ENCODE measurements around the gene SERINC5. TPM values are rescaled to one million over a fixed set of nuclear protein-coding genes. Genes with fewer than 3 reads are reported as not detected.
A peak's percentile ranks its signal among the peaks of the same experiment; 100 is the strongest.

SERINC5 gene
- total RNA-seq, 3 donors from 2014 or later (not counting 1 experiment from before 2014, with no cell fraction given) = 6.8 to 18.9 (median 14.5) TPM

- Mint-ChIP-seq H3K36me3 (no peaks in the 10 kb centered on the region), H3K4me3 (no peak overlapping the region), H3K9me3 (no peaks in the 10 kb centered on the region), H3K4me1 (no peaks in the 10 kb centered on the region), H3K27me3 (ENCODE audit: low read depth in 2 of 2) (peaks cover 0 to under 1% of the 10 kb centered on the region in 2 donors), H3K27ac (no peak overlapping the region)
- H3K4me1 ChIP-seq (ENCODE audit: control insufficient read depth, insufficient read depth, low read length) = no peaks in the 10 kb centered on the region
- H3K27ac ChIP-seq (ENCODE audit: low read length) = no peak overlapping the region
- H3K36me3 ChIP-seq (ENCODE audit: control insufficient read depth, insufficient read depth, low read length) = no peaks in the 10 kb centered on the region
- DNase-seq (no peak), ATAC-seq (no peak)
- TF ChIP-seq CTCF (IDR thresholded peaks at IDR 0.05) = no peak
- 93% methylated on average over 3 of the region's 5 CpGs for WGBS (ENCODE audit: insufficient coverage)
- intact Hi-C loops (cut with micrococcal nuclease) = loop anchor here (1.0 kb wide), 2 partner anchors 216 to 581 kb away; no protein-coding TSS in a partner anchor
- no peak overlapping the region for H3K4me3 ChIP-seq (ENCODE audit: low read length)
- H3K9me3 ChIP-seq (ENCODE audit: control insufficient read depth, insufficient read depth, low read length) = no peaks in the 10 kb centered on the region
- H3K27me3 ChIP-seq (ENCODE audit: control insufficient read depth, insufficient read depth, low read length) = no peaks in the 10 kb centered on the region
Observed at GRCh38 chr5:80090884-80091166, 165.0 kb downstream of the SERINC5 start.

- intact Hi-C loops (cut with micrococcal nuclease) = loop anchor here (10.0 kb wide), 1 partner anchor 1058 kb away; no protein-coding TSS in a partner anchor
- Histone ChIP-seq H3K27ac (ENCODE audit: low read length) (peak overlapping the region; percentile 19), H3K9me3 (ENCODE audit: control insufficient read depth, insufficient read depth, low read length) (no peaks in the 10 kb centered on the region), H3K4me3 (ENCODE audit: low read length) (peak overlapping the region; percentile 4), H3K27me3 (ENCODE audit: control insufficient read depth, insufficient read depth, low read length) (no peaks in the 10 kb centered on the region), H3K36me3 (ENCODE audit: control insufficient read depth, insufficient read depth, low read length) (no peaks in the 10 kb centered on the region), H3K4me1 (ENCODE audit: control insufficient read depth, insufficient read depth, low read length) (peaks cover 9% of the 10 kb centered on the region)
- no peaks in the 10 kb centered on the region for H3K9me3 Mint-ChIP-seq
- H3K4me3 Mint-ChIP-seq = peak overlapping the region; percentile 90
- WGBS (ENCODE audit: insufficient coverage) = 49% methylated on average over 15 of the region's 19 CpGs
- H3K27ac Mint-ChIP-seq = peak overlapping the region; percentile 69 to 75
- H3K4me1 Mint-ChIP-seq = peaks cover 6 to 8% of the 10 kb centered on the region in 2 donors
- no peaks in the 10 kb centered on the region for H3K36me3 Mint-ChIP-seq
- peak in 1 of 2 donors; percentile 70 for DNase-seq
- ATAC-seq = peak; percentile 81 to 89 (median 86)
- peaks cover 4 to 8% of the 10 kb centered on the region in 2 donors for H3K27me3 Mint-ChIP-seq (ENCODE audit: low read depth in 2 of 2)
- TF ChIP-seq CTCF (IDR thresholded peaks at IDR 0.05) = peak; percentile 77
Observed at GRCh38 chr5:80083101-80083890, 172.6 kb downstream of the SERINC5 start.

GRCh38 chr5:80082731-80083100 is 173.1 kb downstream of the SERINC5 start:
- H3K27me3 Mint-ChIP-seq (ENCODE audit: low read depth in 2 of 2) = peaks cover 4 to 8% of the 10 kb centered on the region in 2 donors
- Histone ChIP-seq H3K27ac (ENCODE audit: low read length) (no peak overlapping the region), H3K9me3 (ENCODE audit: control insufficient read depth, insufficient read depth, low read length) (no peaks in the 10 kb centered on the region), H3K27me3 (ENCODE audit: control insufficient read depth, insufficient read depth, low read length) (no peaks in the 10 kb centered on the region), H3K4me3 (ENCODE audit: low read length) (no peak overlapping the region), H3K4me1 (ENCODE audit: control insufficient read depth, insufficient read depth, low read length) (peaks cover 9% of the 10 kb centered on the region), H3K36me3 (ENCODE audit: control insufficient read depth, insufficient read depth, low read length) (no peaks in the 10 kb centered on the region)
- intact Hi-C loops (cut with micrococcal nuclease) = loop anchor here (10.0 kb wide), 1 partner anchor 1058 kb away; no protein-coding TSS in a partner anchor
- peak in 1 of 2 donors; percentile 74 for DNase-seq
- 13% methylated on average over 16 of the region's 16 CpGs for WGBS (ENCODE audit: insufficient coverage)
- no peaks in the 10 kb centered on the region for H3K9me3 Mint-ChIP-seq
- peak overlapping the region; percentile 90 for H3K4me3 Mint-ChIP-seq
- peak; percentile 11 for TF ChIP-seq CTCF (IDR thresholded peaks at IDR 0.05)
- ATAC-seq = peak; percentile 37 to 68 (median 44)
- H3K27ac Mint-ChIP-seq = peak overlapping the region in 1 of 2 donors; percentile 69
- H3K36me3 Mint-ChIP-seq = no peaks in the 10 kb centered on the region
- peaks cover 6 to 8% of the 10 kb centered on the region in 2 donors for H3K4me1 Mint-ChIP-seq
